DOHH2 (cell line): ENCODE data around the gene BROX.

Experiments
- H3F3A ChIP-seq: fragments of 200-600 bp; sonication (generic), shearing (Covaris generic); 2 replicates; pipeline ENCODE4 v1.6.0; 2016; ENCODE audit warnings: antibody characterized with exemption, mild to moderate bottlenecking; ENCODE audit not compliant: control insufficient read depth, insufficient read depth
- H3K27ac ChIP-seq: fragments of 200-600 bp; sonication (generic); 2 replicates; pipeline ENCODE4 v1.5.1; 2014; ENCODE audit warnings: low read depth, mild to moderate bottlenecking, low read length, moderate library complexity
- H3K27me3 ChIP-seq: fragments of 200-600 bp; sonication (generic); 2 replicates; pipeline ENCODE4 v1.6.1; 2014; ENCODE audit warnings: mild to moderate bottlenecking, low read length, mixed read lengths; ENCODE audit not compliant: control insufficient read depth
- H3K36me3 ChIP-seq: fragments of 200-600 bp; sonication (generic); 2 replicates; pipeline ENCODE4 v1.6.1; 2014; ENCODE audit warnings: mild to moderate bottlenecking, low read length, moderate library complexity, mixed read lengths; ENCODE audit not compliant: control insufficient read depth
- H3K4me1 ChIP-seq: fragments of 200-600 bp; sonication (generic); 2 replicates; pipeline ENCODE4 v1.6.1; 2014; ENCODE audit warnings: mild to moderate bottlenecking, low read length, mixed read lengths; ENCODE audit not compliant: control insufficient read depth
- H3K4me2 ChIP-seq: fragments of 200-600 bp; sonication (generic); 2 replicates; pipeline ENCODE4 v1.6.0; 2014; ENCODE audit warnings: mild to moderate bottlenecking, low read length, moderate library complexity
- H3K4me3 ChIP-seq: fragments of 200-600 bp; sonication (generic); 2 replicates; pipeline ENCODE4 v1.5.1; 2014; ENCODE audit warnings: mild to moderate bottlenecking, low read length, mixed read lengths
- H3K79me2 ChIP-seq: fragments of 200-600 bp; sonication (generic); 2 replicates; pipeline ENCODE4 v1.6.1; 2014; ENCODE audit warnings: mild to moderate bottlenecking, low read length, mixed read lengths; ENCODE audit not compliant: control insufficient read depth
- H3K9me2 ChIP-seq: fragments of 200-600 bp; sonication (generic); replicated peaks from 2 replicates; pipeline ENCODE4 v1.6.1; 2014; ENCODE audit warnings: mild to moderate bottlenecking, low read length, mixed read lengths; ENCODE audit not compliant: control insufficient read depth
- H3K9me3 ChIP-seq: fragments of 200-600 bp; sonication (generic); 2 replicates; pipeline ENCODE4 v1.6.1; 2014; ENCODE audit warnings: antibody characterized with exemption, low read length, mixed read lengths; ENCODE audit not compliant: control insufficient read depth, insufficient read depth
- H4K20me1 ChIP-seq: fragments of 200-600 bp; sonication (generic); 2 replicates; pipeline ENCODE4 v1.6.0; 2014; ENCODE audit warnings: low read depth, mild to moderate bottlenecking, antibody characterized with exemption, low read length, moderate library complexity; ENCODE audit not compliant: control insufficient read depth, insufficient read depth
- CTCF ChIP-seq: fragments of 200-600 bp; sonication (generic); IDR thresholded peaks from one replicate; pipeline ENCODE4 v1.5.1; 2014; ENCODE audit warnings: antibody characterized with exemption, mild to moderate bottlenecking, low read depth, low read length; ENCODE audit not compliant: poor library complexity, severe bottlenecking
- EZH2phosphoT487 ChIP-seq: fragments of 200-600 bp; sonication (generic); IDR thresholded peaks from 2 replicates; pipeline ENCODE4 v1.6.1; 2017; ENCODE audit warnings: borderline replicate concordance, mild to moderate bottlenecking, antibody characterized with exemption, low read length, moderate library complexity, mixed read lengths

BROX gene

GRCh38 chr1:222749927-222750326 is 37.6 kb downstream of the BROX start:
- H3K79me2 ChIP-seq = no peaks in the 10 kb centered on the region
- no peaks in the 10 kb centered on the region for H3K9me3 ChIP-seq
- H3F3A ChIP-seq = no peaks in the 10 kb centered on the region
- no peak overlapping the region for H3K4me2 ChIP-seq
- H3K4me1 ChIP-seq = peaks cover 11% of the 10 kb centered on the region
- no peaks in the 10 kb centered on the region for H4K20me1 ChIP-seq
- no peaks in the 10 kb centered on the region for H3K9me2 ChIP-seq
- H3K27ac ChIP-seq = no peak overlapping the region
- no peak overlapping the region for H3K4me3 ChIP-seq
- H3K36me3 ChIP-seq = no peaks in the 10 kb centered on the region
- TF ChIP-seq CTCF (no peak), EZH2phosphoT487 (no peak)
- no peaks in the 10 kb centered on the region for H3K27me3 ChIP-seq

DNA sequence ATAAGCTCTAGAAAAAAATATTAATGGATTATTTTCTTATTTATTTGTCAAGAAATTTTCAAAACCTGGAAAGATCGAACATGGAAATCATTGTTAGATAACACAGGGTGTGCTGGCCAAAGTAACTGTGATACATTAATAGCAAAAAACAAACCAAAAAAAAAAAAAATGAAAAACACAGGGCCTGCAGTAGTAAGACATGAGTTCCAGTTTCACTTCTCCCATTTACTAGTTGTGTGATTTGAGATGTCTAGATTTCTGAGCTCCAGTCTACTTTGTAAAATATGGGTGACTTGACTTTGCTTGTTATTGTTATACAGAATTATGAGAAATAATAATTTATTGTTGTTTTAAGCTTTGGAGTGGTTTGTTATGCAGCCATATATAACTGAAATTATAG is 38.3 kb downstream of the BROX start:
- no peak overlapping the region for H3K4me2 ChIP-seq
- H3K36me3 ChIP-seq = no peaks in the 10 kb centered on the region
- no peaks in the 10 kb centered on the region for H4K20me1 ChIP-seq
- no peaks in the 10 kb centered on the region for H3F3A ChIP-seq
- H3K4me3 ChIP-seq = no peak overlapping the region
- H3K9me3 ChIP-seq = no peaks in the 10 kb centered on the region
- H3K27me3 ChIP-seq = no peaks in the 10 kb centered on the region
- no peak overlapping the region for H3K27ac ChIP-seq
- H3K4me1 ChIP-seq = peaks cover 11% of the 10 kb centered on the region
- H3K9me2 ChIP-seq = no peaks in the 10 kb centered on the region
- H3K79me2 ChIP-seq = no peaks in the 10 kb centered on the region
- no peak for TF ChIP-seq CTCF
- TF ChIP-seq EZH2phosphoT487 = no peak

- H3K9me3 ChIP-seq = no peaks in the 10 kb centered on the region
- no peak overlapping the region for H3K27ac ChIP-seq
- no peaks in the 10 kb centered on the region for H3K27me3 ChIP-seq
- H3F3A ChIP-seq = no peaks in the 10 kb centered on the region
- H3K4me2 ChIP-seq = no peak overlapping the region
- no peaks in the 10 kb centered on the region for H3K9me2 ChIP-seq
- no peak for TF ChIP-seq EZH2phosphoT487
- no peak for TF ChIP-seq CTCF
- no peak overlapping the region for H3K4me3 ChIP-seq
- H4K20me1 ChIP-seq = no peaks in the 10 kb centered on the region
- H3K4me1 ChIP-seq = peaks cover 11% of the 10 kb centered on the region
- no peaks in the 10 kb centered on the region for H3K79me2 ChIP-seq
- no peaks in the 10 kb centered on the region for H3K36me3 ChIP-seq
Measured at GRCh38 chr1:222751255-222751654, 38.9 kb downstream of the BROX start.
